Measurements from ENCODE around the gene PRX. TPM values are rescaled to one million over a fixed set of nuclear protein-coding genes. Genes with fewer than 3 reads are reported as not detected.
"Not testable (repeated sequence)": the region's sequence is repeated elsewhere in the genome, so short reads cannot be mapped to it uniquely, and the experiment has no call there.

The PRX gene
- total RNA-seq, 2 donors from 2014 or later = 0.77 to 1.6 TPM

- Mint-ChIP-seq H3K36me3 (no peaks in the 10 kb centered on the region), H3K27ac (no peak overlapping the region), H3K9me3 (no peaks in the 10 kb centered on the region)
- DNase-seq (ENCODE audit: low spot score in 2 of 2) = no peak
- no peak for ATAC-seq
These were observed 26.0 kb downstream of the PRX start for GRCh38 chr19:40387155-40387554.

GRCh38 chr19:40383668-40384248 is 29.4 kb downstream of the PRX start:
- Mint-ChIP-seq H3K27ac (no peak overlapping the region), H3K9me3 (no peaks in the 10 kb centered on the region), H3K36me3 (no peaks in the 10 kb centered on the region)
- ATAC-seq (no peak), DNase-seq (ENCODE audit: low spot score in 2 of 2) (no peak)

- Mint-ChIP-seq H3K27ac (peak overlapping the region in 1 of 2 donors; percentile 38), H3K36me3 (no peaks in the 10 kb centered on the region), H3K9me3 (no peaks in the 10 kb centered on the region)
- no peak for DNase-seq (ENCODE audit: low spot score in 2 of 2)
- no peak for ATAC-seq
These were observed 31.9 kb downstream of the PRX start for GRCh38 chr19:40381321-40381720.

GRCh38 chr19:40380199-40381037 is 32.8 kb downstream of the PRX start:
- Mint-ChIP-seq H3K36me3 (no peaks in the 10 kb centered on the region), H3K9me3 (no peaks in the 10 kb centered on the region), H3K27ac (no peak overlapping the region)
- DNase-seq (ENCODE audit: low spot score in 2 of 2) (no peak), ATAC-seq (no peak)

- ATAC-seq (no peak), DNase-seq (ENCODE audit: low spot score in 2 of 2) (no peak)
- Mint-ChIP-seq H3K27ac (peak overlapping the region in 1 of 2 donors; percentile 81), H3K9me3 (no peaks in the 10 kb centered on the region), H3K36me3 (no peaks in the 10 kb centered on the region)
These were observed 33.6 kb downstream of the PRX start for GRCh38 chr19:40379446-40380198.

GRCh38 chr19:40378509-40378908 is 34.7 kb downstream of the PRX start:
- Mint-ChIP-seq H3K27ac (no peak overlapping the region), H3K9me3 (no peaks in the 10 kb centered on the region), H3K36me3 (no peaks in the 10 kb centered on the region)
- ATAC-seq = no peak
- DNase-seq (ENCODE audit: low spot score in 2 of 2) = no peak

- DNase-seq (ENCODE audit: low spot score in 2 of 2) (no peak), ATAC-seq (no peak)
- Mint-ChIP-seq H3K27ac (no peak overlapping the region), H3K36me3 (no peaks in the 10 kb centered on the region), H3K9me3 (no peaks in the 10 kb centered on the region)
These were observed 35.2 kb downstream of the PRX start for GRCh38 chr19:40377876-40378385.

GRCh38 chr19:40376286-40376862 is 36.8 kb downstream of the PRX start:
- DNase-seq (ENCODE audit: low spot score in 2 of 2) = no peak
- H3K9me3 Mint-ChIP-seq = no peaks in the 10 kb centered on the region
- no peaks in the 10 kb centered on the region for H3K36me3 Mint-ChIP-seq
- H3K27ac Mint-ChIP-seq = peak overlapping the region in 1 of 2 donors; percentile 69
- no peak for ATAC-seq

GRCh38 chr19:40374084-40374483 is 39.1 kb downstream of the PRX start:
- no peak for ATAC-seq
- Mint-ChIP-seq H3K9me3 (no peaks in the 10 kb centered on the region), H3K27ac (peak overlapping the region in 1 of 2 donors; percentile 87)

GRCh38 chr19:40371802-40372122 is 41.4 kb downstream of the PRX start:
- H3K27ac Mint-ChIP-seq = no peak overlapping the region
- H3K36me3 Mint-ChIP-seq = no peaks in the 10 kb centered on the region
- DNase-seq (ENCODE audit: low spot score in 2 of 2) = no peak
- H3K9me3 Mint-ChIP-seq = no peaks in the 10 kb centered on the region
- ATAC-seq = no peak

More at GRCh38 chr19:40374084-40374483, 39.1 kb downstream of the PRX start:
- no peaks in the 10 kb centered on the region for H3K36me3 Mint-ChIP-seq
- DNase-seq (ENCODE audit: low spot score in 2 of 2) = no peak

GRCh38 chr19:40370997-40371801 is 42.0 kb downstream of the PRX start:
- H3K27ac Mint-ChIP-seq = peak overlapping the region; percentile 16 to 60
- DNase-seq (ENCODE audit: low spot score in 2 of 2) = no peak

GRCh38 chr19:40370253-40370652 is 42.9 kb downstream of the PRX start:
- H3K9me3 Mint-ChIP-seq; DNase-seq (ENCODE audit: low spot score in 2 of 2); H3K36me3 Mint-ChIP-seq; ATAC-seq: not testable (repeated sequence)
- peak overlapping the region; percentile 16 to 51 for H3K27ac Mint-ChIP-seq

More at GRCh38 chr19:40370997-40371801, 42.0 kb downstream of the PRX start:
- Mint-ChIP-seq H3K9me3 (no peaks in the 10 kb centered on the region), H3K36me3 (no peaks in the 10 kb centered on the region)
- no peak for ATAC-seq

GRCh38 chr19:40369797-40370196 is 43.4 kb downstream of the PRX start:
- DNase-seq (ENCODE audit: low spot score in 2 of 2) (no peak), ATAC-seq (no peak)
- Mint-ChIP-seq H3K27ac (no peak overlapping the region), H3K36me3 (no peaks in the 10 kb centered on the region), H3K9me3 (no peaks in the 10 kb centered on the region)

GRCh38 chr19:40367577-40368434 is 45.4 kb downstream of the PRX start:
- ATAC-seq = no peak
- DNase-seq (ENCODE audit: low spot score in 2 of 2) = no peak
- no peaks in the 10 kb centered on the region for H3K36me3 Mint-ChIP-seq
- H3K27ac Mint-ChIP-seq = no peak overlapping the region
- H3K9me3 Mint-ChIP-seq = no peaks in the 10 kb centered on the region

All from activated naive CD4-positive, alpha-beta T cell treated with anti-CD3 and anti-CD28 coated beads, Interleukin-2, amount 50 U/mL, for 72 hours (primary cell).